Thyroid gland (tissue), 4 donors: ENCODE results near the gene SLC9C2.

Experiments used
- CTCF ChIP-seq, 6 experiments: fragments of 200-600 bp in 3 of 6; fragments of 450-650 bp in 3 of 6; sonication (generic) in 3 of 6; IDR thresholded peaks; one replicate each; pipeline ENCODE4 v1.5.1; 2016 to 2019; ENCODE audit warnings: antibody characterized with exemption in 6 of 6, mild to moderate bottlenecking in 2 of 6, inconsistent platforms in 1 of 6, moderate library complexity in 1 of 6
- POLR2A ChIP-seq, 2 donors: fragments of 450-650 bp; IDR thresholded peaks; one replicate each; pipeline ENCODE4 v1.6.1; 2017; ENCODE audit warnings: antibody characterized with exemption in 2 of 2, mild to moderate bottlenecking in 2 of 2, moderate library complexity in 1 of 2

DNA sequence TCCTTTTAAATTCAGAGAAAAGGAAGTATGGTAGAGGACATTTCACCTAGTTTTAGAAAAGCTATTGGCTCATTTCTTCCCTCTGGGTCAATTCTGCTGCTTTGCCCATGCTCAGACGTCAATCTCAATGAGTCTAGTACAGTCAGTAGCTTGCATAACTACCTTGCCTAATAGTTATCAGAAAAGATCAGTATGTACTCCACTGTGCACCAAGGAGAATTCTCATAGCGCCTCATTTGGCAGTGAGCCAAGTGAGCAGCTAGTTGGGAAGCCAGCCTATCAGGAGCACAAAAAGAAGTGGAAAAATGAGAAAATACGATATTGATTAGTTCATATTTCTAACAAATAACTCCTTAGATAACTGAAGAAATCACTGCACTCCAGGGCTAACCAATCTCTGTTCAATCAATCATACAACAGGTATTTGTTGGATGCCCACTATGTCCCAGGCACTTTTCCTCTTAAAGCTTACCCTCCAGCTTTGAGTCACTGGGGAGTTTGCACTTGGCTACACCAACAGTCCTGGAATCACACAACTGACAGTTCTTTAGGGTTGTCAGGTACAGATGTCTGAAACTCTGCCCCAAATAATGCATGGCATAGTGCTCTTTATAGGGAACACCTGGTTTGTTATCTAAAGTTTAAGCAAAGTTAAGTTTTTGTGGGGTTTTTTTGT, 75.6 kb downstream of the SLC9C2 start:
- TF ChIP-seq CTCF (IDR thresholded peaks at IDR 0.05) (no peak), POLR2A (IDR thresholded peaks at IDR 0.05) (no peak)
